Measurements from ENCODE around the gene KLF9. TPM values are rescaled to one million over a fixed set of nuclear protein-coding genes. Genes with fewer than 3 reads are reported as not detected.

The KLF9 gene
- total and polyA plus RNA-seq, 2 donors (not counting 1 experiment from before 2014, with no cell fraction given) = 27.0 to 27.6 TPM

DNA sequence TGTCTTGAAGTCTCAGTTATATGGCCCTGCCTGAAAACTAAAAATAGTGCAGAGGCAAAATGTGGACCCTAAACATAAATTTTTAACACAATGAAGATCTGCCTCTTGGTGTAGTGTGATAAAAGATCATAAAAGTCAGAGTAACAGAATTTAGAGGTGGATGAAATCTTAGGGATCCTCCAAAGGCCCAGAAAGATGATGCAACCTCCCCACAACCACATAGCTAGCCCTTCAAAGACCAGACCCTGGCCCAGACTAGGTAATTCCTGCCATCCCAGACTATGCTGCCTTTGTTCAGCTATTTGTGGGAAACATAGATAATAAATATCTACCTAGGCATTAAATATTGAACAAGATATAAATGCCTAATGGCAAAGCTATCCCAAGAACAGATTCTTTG is 15.3 kb downstream of the KLF9 start:
- no peaks in the 10 kb centered on the region for H3K9me3 ChIP-seq (ENCODE audit: control insufficient read depth, insufficient read depth, low read depth, low read length)
- DNase-seq (ENCODE audit: low read depth in 2 of 2) = no peak
- H4K20me1 ChIP-seq (ENCODE audit: control insufficient read depth, extremely low read depth, insufficient read depth, low read length) = peaks cover 6% of the 10 kb centered on the region
- no peak overlapping the region for H3K27ac ChIP-seq (ENCODE audit: insufficient read depth, low read length)
- H3K9ac ChIP-seq (ENCODE audit: insufficient read depth, low read length) = no peak overlapping the region
- H3K4me1 ChIP-seq (ENCODE audit: control insufficient read depth, extremely low read depth, insufficient read depth, low read length) = peaks cover 5% of the 10 kb centered on the region
- H3K79me2 ChIP-seq (ENCODE audit: control insufficient read depth, insufficient read depth, low read length) = peaks cover 36% of the 10 kb centered on the region
- H2AFZ ChIP-seq (ENCODE audit: low read length) = no peak overlapping the region
- no peaks in the 10 kb centered on the region for H3K36me3 ChIP-seq (ENCODE audit: control insufficient read depth, insufficient read depth, low read length)
- H3K4me2 ChIP-seq (ENCODE audit: extremely low read depth, insufficient read depth, low read length) = no peak overlapping the region
- no peak for TF ChIP-seq EZH2 (IDR thresholded peaks at IDR 0.05; ENCODE audit: low read length, missing control alignments)
- TF ChIP-seq, protein P1, sequence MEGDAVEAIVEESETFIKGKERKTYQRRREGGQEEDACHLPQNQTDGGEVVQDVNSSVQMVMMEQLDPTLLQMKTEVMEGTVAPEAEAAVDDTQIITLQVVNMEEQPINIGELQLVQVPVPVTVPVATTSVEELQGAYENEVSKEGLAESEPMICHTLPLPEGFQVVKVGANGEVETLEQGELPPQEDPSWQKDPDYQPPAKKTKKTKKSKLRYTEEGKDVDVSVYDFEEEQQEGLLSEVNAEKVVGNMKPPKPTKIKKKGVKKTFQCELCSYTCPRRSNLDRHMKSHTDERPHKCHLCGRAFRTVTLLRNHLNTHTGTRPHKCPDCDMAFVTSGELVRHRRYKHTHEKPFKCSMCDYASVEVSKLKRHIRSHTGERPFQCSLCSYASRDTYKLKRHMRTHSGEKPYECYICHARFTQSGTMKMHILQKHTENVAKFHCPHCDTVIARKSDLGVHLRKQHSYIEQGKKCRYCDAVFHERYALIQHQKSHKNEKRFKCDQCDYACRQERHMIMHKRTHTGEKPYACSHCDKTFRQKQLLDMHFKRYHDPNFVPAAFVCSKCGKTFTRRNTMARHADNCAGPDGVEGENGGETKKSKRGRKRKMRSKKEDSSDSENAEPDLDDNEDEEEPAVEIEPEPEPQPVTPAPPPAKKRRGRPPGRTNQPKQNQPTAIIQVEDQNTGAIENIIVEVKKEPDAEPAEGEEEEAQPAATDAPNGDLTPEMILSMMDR (conservative IDR thresholded peaks at IDR 0.05 in 1 of 2, IDR thresholded peaks at IDR 0.05 in 1 of 2; ENCODE audit: low read depth in 1 of 2, low read length in 2 of 2) = no peak
- H3K4me3 ChIP-seq (replicated peaks in 1 of 4; ENCODE audit: control extremely low read depth in 1 of 4, insufficient read depth in 1 of 4, low read depth in 3 of 4, low read length in 4 of 4) = peak overlapping the region in 1 of 4 experiments; percentile 5
- H3K27me3 ChIP-seq (ENCODE audit: control insufficient read depth, insufficient read depth, low read length) = no peaks in the 10 kb centered on the region

GRCh38 chr9:70398145-70398556 is 16.3 kb downstream of the KLF9 start:
- TF ChIP-seq EZH2 (IDR thresholded peaks at IDR 0.05; ENCODE audit: low read length, missing control alignments) = no peak
- TF ChIP-seq, protein P1 (conservative IDR thresholded peaks at IDR 0.05 in 1 of 2, IDR thresholded peaks at IDR 0.05 in 1 of 2; ENCODE audit: low read depth in 1 of 2, low read length in 2 of 2) = no peak
- no peaks in the 10 kb centered on the region for H3K9me3 ChIP-seq (ENCODE audit: control insufficient read depth, insufficient read depth, low read depth, low read length)

GRCh38 chr9:70395652-70396051 is 18.8 kb downstream of the KLF9 start:
- H3K4me3 ChIP-seq (replicated peaks in 1 of 4; ENCODE audit: control extremely low read depth in 1 of 4, insufficient read depth in 1 of 4, low read depth in 3 of 4, low read length in 4 of 4) = no peak overlapping the region
- peaks cover 6% of the 10 kb centered on the region for H4K20me1 ChIP-seq (ENCODE audit: control insufficient read depth, extremely low read depth, insufficient read depth, low read length)
- peaks cover 21% of the 10 kb centered on the region for H3K79me2 ChIP-seq (ENCODE audit: control insufficient read depth, insufficient read depth, low read length)
- H3K4me1 ChIP-seq (ENCODE audit: control insufficient read depth, extremely low read depth, insufficient read depth, low read length) = no peaks in the 10 kb centered on the region
- DNase-seq (ENCODE audit: low read depth in 2 of 2) = no peak
- no peak overlapping the region for H3K4me2 ChIP-seq (ENCODE audit: extremely low read depth, insufficient read depth, low read length)
- H3K27me3 ChIP-seq (ENCODE audit: control insufficient read depth, insufficient read depth, low read length) = no peaks in the 10 kb centered on the region
- TF ChIP-seq, protein P1 (conservative IDR thresholded peaks at IDR 0.05 in 1 of 2, IDR thresholded peaks at IDR 0.05 in 1 of 2; ENCODE audit: low read depth in 1 of 2, low read length in 2 of 2) = no peak
- no peak for TF ChIP-seq EZH2 (IDR thresholded peaks at IDR 0.05; ENCODE audit: low read length, missing control alignments)
- no peak overlapping the region for H3K9ac ChIP-seq (ENCODE audit: insufficient read depth, low read length)
- H2AFZ ChIP-seq (ENCODE audit: low read length) = no peak overlapping the region
- H3K9me3 ChIP-seq (ENCODE audit: control insufficient read depth, insufficient read depth, low read depth, low read length) = no peaks in the 10 kb centered on the region
- no peaks in the 10 kb centered on the region for H3K36me3 ChIP-seq (ENCODE audit: control insufficient read depth, insufficient read depth, low read length)
- no peak overlapping the region for H3K27ac ChIP-seq (ENCODE audit: insufficient read depth, low read length)

More at GRCh38 chr9:70398145-70398556, 16.3 kb downstream of the KLF9 start:
- Histone ChIP-seq H4K20me1 (ENCODE audit: control insufficient read depth, extremely low read depth, insufficient read depth, low read length) (peaks cover 6% of the 10 kb centered on the region), H3K36me3 (ENCODE audit: control insufficient read depth, insufficient read depth, low read length) (no peaks in the 10 kb centered on the region), H3K27me3 (ENCODE audit: control insufficient read depth, insufficient read depth, low read length) (no peaks in the 10 kb centered on the region), H3K4me1 (ENCODE audit: control insufficient read depth, extremely low read depth, insufficient read depth, low read length) (peaks cover under 1% of the 10 kb centered on the region), H3K9ac (ENCODE audit: insufficient read depth, low read length) (no peak overlapping the region), H3K79me2 (ENCODE audit: control insufficient read depth, insufficient read depth, low read length) (peaks cover 29% of the 10 kb centered on the region), H2AFZ (ENCODE audit: low read length) (no peak overlapping the region), H3K27ac (ENCODE audit: insufficient read depth, low read length) (no peak overlapping the region), H3K4me2 (ENCODE audit: extremely low read depth, insufficient read depth, low read length) (no peak overlapping the region), H3K4me3 (replicated peaks in 1 of 4; ENCODE audit: control extremely low read depth in 1 of 4, insufficient read depth in 1 of 4, low read depth in 3 of 4, low read length in 4 of 4) (no peak overlapping the region)
- no peak for DNase-seq (ENCODE audit: low read depth in 2 of 2)

All from fibroblast of lung (primary cell).